HG03378 (cell line): ENCODE measurements around the gene LMF2.

Source experiments
- ATAC-seq: cut with Tn5 transposase; IDR thresholded peaks from one replicate; pipeline ENCODE4 v1.9.1; 2021; ENCODE audit warnings: mild to moderate bottlenecking, moderate library complexity; ENCODE audit not compliant: unreplicated experiment

The LMF2 gene

GRCh38 chr22:50465066-50465930 lies 42.2 kb downstream of the LMF2 start:
- no peak for ATAC-seq

- no peak for ATAC-seq
These were observed 43.1 kb downstream of the LMF2 start for GRCh38 chr22:50464451-50464850.

- ATAC-seq, result no peak
These were observed 44.2 kb downstream of the LMF2 start for GRCh38 chr22:50463188-50463900.

DNA sequence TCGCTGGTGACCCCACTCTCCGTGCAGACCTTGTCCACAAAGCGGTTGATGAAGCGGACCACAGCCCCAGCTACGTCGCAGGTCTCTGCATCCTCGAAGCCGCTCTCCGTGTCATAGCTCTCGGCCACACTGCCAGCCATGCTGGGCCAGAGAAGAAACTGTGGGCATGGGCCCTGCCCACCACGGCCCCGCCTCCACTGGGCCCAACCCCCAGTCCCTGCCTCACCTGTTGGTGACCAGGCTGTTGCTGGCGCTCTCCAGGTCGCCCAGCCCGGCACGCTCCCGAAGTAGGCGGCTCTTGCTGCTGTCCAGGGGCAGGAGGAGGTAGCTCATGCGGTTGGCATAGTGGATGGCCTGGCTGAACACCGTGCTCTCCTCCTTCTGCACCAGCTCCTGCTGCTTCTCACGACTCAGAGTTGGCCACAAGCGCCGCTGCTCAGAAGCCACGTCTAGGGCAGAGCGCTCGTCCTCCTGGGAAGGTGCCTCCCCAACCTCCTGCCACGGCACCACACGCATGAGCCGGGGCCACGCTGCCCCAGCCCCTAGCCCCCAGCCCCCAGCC lies 45.4 kb downstream of the LMF2 start:
- ATAC-seq, result no peak

- ATAC-seq, result no peak
These were observed 46.0 kb downstream of the LMF2 start for GRCh38 chr22:50461536-50461935.

GRCh38 chr22:50460938-50461337 lies 46.6 kb downstream of the LMF2 start:
- no peak for ATAC-seq

DNA sequence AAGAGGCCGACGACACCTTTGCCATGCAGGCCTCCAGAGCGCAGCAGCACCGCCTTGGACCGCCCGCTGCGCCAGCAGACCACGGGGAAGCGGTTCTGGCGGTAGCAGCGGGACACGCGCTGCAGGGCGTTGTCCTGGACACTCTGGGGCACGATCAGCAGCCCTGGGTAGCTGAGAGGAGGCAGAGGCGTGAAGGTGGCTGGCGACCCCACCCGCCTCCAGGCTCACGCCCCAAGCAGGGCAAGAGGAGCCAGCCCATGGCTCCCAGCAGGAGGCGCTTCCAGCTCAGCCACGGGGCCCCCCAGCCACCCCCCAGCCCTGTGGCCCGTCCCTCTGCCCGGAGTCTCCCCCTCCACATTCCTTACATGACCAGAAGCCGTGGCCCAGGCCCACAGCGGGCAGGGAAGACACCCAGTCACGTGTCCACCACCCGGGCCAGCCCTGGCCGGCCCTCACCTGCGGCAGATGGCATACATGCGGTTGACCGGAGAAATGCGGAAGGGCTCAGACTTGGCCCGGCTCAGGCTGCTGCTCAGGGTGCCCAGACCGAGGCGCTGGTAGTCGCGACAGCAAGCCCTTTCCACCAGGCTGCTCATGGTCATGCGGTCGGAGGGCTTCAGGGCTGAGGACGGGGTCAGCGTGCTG lies 47.9 kb downstream of the LMF2 start:
- no peak for ATAC-seq

DNA sequence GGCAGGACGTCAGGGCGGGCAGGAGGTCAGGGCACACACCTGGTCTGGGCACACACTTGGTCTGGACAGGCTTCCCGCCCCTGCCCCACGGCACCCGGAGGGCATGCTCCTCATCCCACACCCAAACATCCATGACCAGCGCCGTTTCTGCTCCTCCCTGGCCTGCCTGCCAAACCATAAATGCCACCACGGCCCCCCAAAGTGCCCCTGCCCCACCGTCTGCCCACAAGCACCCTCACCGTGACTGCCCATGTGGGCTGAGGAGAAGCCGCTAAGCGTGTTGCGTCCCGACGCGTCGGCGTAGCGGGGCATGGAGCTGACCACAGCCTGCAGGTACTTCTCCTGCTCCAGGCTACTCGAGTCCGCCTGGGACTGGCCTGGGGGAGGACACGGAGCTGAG lies 48.5 kb downstream of the LMF2 start:
- ATAC-seq, result no peak

DNA sequence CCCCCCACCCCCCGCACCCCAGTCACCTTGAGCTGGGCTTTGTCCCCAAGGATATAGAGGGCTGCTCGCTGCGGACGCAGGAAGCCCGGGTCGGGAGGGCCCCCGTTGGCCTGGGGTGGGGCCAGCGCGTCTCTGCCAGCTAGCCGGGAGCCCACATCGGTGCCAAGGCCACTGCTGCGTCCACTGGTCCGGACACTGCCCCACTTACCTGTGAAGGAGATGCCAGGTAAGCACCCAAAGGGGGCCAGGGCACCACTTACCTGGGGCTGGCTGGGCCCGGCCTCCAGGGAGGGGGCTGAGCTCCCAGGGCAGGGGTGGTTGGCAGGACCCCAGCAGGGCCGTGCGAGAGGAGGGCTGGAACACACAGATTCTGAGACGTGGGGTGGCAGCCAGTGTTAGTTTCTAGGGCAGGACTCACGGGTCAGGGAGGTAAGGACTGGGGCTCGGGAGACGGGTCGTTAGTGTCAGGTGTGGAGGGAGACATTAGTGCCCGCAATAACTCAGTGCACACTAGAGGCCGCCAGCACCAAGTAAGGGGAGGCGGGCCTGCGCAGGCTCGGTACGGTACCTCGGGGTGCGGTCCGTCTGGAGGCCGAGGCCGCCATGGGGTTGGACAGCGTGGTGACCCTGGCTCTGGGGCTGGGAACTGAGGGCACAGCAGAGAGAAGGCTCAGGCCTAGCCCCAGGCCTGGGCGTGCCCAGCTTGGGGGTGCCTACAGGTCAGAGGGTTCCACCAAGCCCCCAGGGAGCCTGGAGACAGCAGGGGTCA lies 50.9 kb downstream of the LMF2 start:
- ATAC-seq, result no peak

DNA sequence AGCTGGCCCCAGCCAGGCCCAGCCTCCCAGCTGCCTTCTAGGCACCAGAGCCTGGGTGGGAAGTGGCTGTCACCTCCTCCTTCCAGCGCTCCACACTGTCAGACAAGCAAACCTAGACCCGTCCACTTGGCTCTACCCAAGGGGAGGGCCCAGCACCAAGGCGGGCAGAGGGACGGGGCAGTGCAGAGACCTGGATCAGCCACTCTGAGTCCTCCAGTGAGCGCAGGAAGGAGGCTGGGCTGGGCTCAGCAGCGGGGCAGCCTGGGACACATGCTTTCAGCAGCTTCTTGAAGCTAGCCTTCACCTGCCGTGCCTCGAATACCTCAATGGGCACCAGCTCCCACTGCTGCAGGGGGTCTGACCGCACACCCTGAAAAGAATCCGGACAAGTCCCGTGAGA lies 51.5 kb downstream of the LMF2 start:
- ATAC-seq, result no peak

DNA sequence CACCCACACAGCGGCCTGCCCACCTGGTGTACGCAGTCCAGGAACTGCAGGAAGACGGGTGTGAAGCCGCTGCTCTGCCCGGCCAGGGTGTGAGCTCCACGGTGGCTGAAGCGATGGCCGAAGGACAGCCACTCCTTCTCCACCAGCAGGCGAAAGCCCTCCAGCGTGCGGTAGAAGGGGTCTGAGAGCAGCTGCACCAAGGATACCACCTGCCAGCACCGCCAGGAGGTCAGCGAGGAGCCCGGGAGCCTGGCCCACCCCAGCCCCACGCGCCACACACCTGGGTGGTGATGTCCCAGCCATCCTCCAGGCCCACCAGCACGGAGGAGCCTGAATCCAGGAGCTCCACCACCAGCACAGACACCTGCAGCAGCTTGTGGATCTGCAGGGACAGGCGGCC lies 52.3 kb downstream of the LMF2 start:
- ATAC-seq, result no peak

GRCh38 chr22:50454556-50455075 lies 52.9 kb downstream of the LMF2 start:
- ATAC-seq, result no peak
